Dendritic cell treated with granulocyte-macrophage colony-stimulating factor and Interleukin-4, amounts not matched to agents 40 ng/mL and 50 ng/mL, for 4 days (primary cell): ENCODE results near the gene UBA52.

ENCODE experiments used
- H3K27ac Mint-ChIP-seq: one replicate; pipeline ENCODE4 v1.8.0; 2022; ENCODE audit warnings: mild to moderate bottlenecking, mixed read lengths
- H3K27me3 Mint-ChIP-seq: one replicate; pipeline ENCODE4 v1.8.0; 2022; ENCODE audit warnings: mild to moderate bottlenecking, mixed read lengths
- H3K36me3 Mint-ChIP-seq: one replicate; pipeline ENCODE4 v1.8.0; 2022; ENCODE audit warnings: low read depth, mixed read lengths
- H3K4me1 Mint-ChIP-seq: one replicate; pipeline ENCODE4 v1.8.0; 2022; ENCODE audit warnings: low read depth, mixed read lengths
- H3K4me3 Mint-ChIP-seq: one replicate; pipeline ENCODE4 v1.8.0; 2022; ENCODE audit warnings: mild to moderate bottlenecking, moderate library complexity, mixed read lengths
- H3K9me3 Mint-ChIP-seq: one replicate; pipeline ENCODE4 v1.8.0; 2022; ENCODE audit warnings: mixed read lengths
- intact Hi-C: fragments of 100-400 bp; cut with micrococcal nuclease; formaldehyde crosslinking; loops from one replicate; pipeline ENCODE4 v1.15.0; 2022

The UBA52 gene

DNA sequence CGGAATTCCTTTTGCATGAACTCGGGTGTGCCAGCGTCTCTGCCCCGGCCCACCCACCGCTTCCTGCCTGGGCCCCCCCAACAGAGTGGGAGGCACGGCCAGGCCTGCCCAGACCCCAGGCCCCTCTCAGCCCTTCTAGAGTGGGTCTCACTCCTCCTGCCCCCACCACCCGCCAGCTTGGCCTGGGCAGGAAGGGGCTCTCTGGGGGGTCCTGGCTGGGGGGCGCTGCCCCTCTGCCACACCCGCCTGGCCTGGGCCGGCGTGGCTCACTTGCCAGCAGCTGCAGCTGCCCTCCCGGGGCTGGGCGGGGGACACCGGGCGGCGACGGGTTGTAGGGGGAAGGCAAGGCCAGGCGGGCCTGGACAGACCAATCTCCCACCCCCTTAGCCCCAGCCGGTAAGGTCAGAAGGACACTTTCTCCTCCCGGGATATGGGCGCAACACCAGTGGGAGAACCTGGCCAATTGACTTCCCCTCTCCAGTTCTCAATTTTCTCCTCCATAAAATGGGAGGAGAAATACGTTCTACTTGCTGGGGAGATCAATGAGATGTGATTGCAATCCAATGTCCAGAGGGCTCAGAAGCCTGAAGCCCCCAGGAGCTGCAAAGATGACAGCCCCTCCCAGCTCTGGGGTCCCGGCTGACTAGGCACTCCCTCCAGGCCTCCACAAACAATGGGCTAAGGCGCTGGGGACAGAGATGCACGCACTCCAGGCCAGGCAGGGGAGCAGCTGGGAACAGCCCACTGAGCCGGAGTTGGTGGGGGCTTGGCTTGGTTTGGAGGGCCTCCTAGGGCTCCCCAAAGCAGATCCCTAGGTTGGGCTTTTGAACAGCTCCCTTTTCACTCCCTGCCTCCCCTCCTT lies 32.5 kb downstream of the UBA52 start:
- Mint-ChIP-seq H3K4me3 (no peak overlapping the region), H3K36me3 (no peaks in the 10 kb centered on the region), H3K27me3 (peaks cover 86% of the 10 kb centered on the region), H3K4me1 (peaks cover 15% of the 10 kb centered on the region), H3K27ac (no peak overlapping the region), H3K9me3 (no peaks in the 10 kb centered on the region)
- intact Hi-C loops = no loop called here

- peaks cover 15% of the 10 kb centered on the region for H3K4me1 Mint-ChIP-seq
- no peak overlapping the region for H3K4me3 Mint-ChIP-seq
- intact Hi-C loops = no loop called here
- H3K36me3 Mint-ChIP-seq = no peaks in the 10 kb centered on the region
- no peaks in the 10 kb centered on the region for H3K9me3 Mint-ChIP-seq
- H3K27me3 Mint-ChIP-seq = peaks cover 86% of the 10 kb centered on the region
- no peak overlapping the region for H3K27ac Mint-ChIP-seq
Measured at GRCh38 chr19:18604820-18605159, 33.1 kb downstream of the UBA52 start.

- H3K27me3 Mint-ChIP-seq = peaks cover 86% of the 10 kb centered on the region
- H3K27ac Mint-ChIP-seq = no peak overlapping the region
- H3K4me1 Mint-ChIP-seq = peaks cover 15% of the 10 kb centered on the region
- no peaks in the 10 kb centered on the region for H3K36me3 Mint-ChIP-seq
- H3K4me3 Mint-ChIP-seq = no peak overlapping the region
- no peaks in the 10 kb centered on the region for H3K9me3 Mint-ChIP-seq
- intact Hi-C loops = no loop called here
Measured at GRCh38 chr19:18605196-18605545, 33.5 kb downstream of the UBA52 start.

DNA sequence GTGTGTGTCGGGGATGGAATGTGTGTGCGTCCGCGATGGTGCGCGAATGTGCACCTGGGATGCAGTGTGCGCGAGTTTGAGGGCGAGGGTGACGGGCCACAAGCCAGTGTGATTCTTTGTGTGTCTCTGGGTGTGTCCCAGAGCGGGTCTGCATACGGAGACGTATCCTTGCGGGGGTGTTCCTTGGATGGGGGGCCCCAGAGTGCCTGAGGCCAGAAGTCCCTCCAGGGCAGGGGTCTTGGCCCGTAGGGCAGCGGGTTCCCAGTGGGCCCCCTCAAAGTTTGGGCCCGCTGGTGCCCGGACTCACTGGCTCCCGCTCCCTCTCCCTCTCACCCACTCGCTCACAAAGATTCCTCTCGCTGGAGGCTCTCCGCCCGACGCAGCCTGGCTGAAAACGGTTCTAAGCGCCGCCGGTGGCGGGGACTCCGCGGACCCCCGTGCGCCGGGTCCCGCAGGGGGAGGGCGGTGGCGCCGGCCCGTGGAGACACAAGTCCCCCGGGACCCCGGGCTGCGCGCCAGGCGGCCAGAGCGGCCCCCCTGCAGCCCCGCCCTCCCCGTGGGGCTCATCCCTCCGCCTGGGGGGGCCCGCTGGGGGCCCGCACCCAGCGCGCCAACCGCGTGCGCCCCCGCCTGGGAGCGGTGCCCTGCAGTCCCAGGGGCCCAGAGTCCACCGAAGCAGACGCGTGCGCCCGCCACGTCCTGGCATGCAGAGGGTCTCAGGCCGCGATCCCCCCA lies 34.1 kb downstream of the UBA52 start:
- H3K4me3 Mint-ChIP-seq = no peak overlapping the region
- no peaks in the 10 kb centered on the region for H3K36me3 Mint-ChIP-seq
- intact Hi-C loops = no loop called here
- H3K9me3 Mint-ChIP-seq = no peaks in the 10 kb centered on the region
- H3K27me3 Mint-ChIP-seq = peaks cover 85% of the 10 kb centered on the region
- peaks cover 15% of the 10 kb centered on the region for H3K4me1 Mint-ChIP-seq
- H3K27ac Mint-ChIP-seq = no peak overlapping the region

GRCh38 chr19:18606281-18607225 lies 34.9 kb downstream of the UBA52 start, which contains the start of gene CRLF1:
Gene CRLF1, minus strand, starts transcription at chr19:18606799. Its CDS starts 143 bp downstream, at chr19:18606656.
- Mint-ChIP-seq H3K36me3 (no peaks in the 10 kb centered on the region), H3K9me3 (no peaks in the 10 kb centered on the region), H3K27me3 (peaks cover 83% of the 10 kb centered on the region), H3K4me3 (peak within 1 kb of the TSS; percentile 22), H3K4me1 (peaks cover 20% of the 10 kb centered on the region), H3K27ac (no peak within 1 kb of the TSS)
- intact Hi-C loops = no loop called here

GRCh38 chr19:18607226-18608101 lies 35.8 kb downstream of the UBA52 start:
- Mint-ChIP-seq H3K4me3 (no peak overlapping the region), H3K9me3 (no peaks in the 10 kb centered on the region), H3K27ac (no peak overlapping the region), H3K36me3 (no peaks in the 10 kb centered on the region), H3K4me1 (peaks cover 26% of the 10 kb centered on the region), H3K27me3 (peaks cover 83% of the 10 kb centered on the region)
- intact Hi-C loops = no loop called here

- no peaks in the 10 kb centered on the region for H3K9me3 Mint-ChIP-seq
- H3K27ac Mint-ChIP-seq = no peak overlapping the region
- intact Hi-C loops = no loop called here
- no peak overlapping the region for H3K4me3 Mint-ChIP-seq
- peaks cover 83% of the 10 kb centered on the region for H3K27me3 Mint-ChIP-seq
- H3K4me1 Mint-ChIP-seq = peaks cover 29% of the 10 kb centered on the region
- H3K36me3 Mint-ChIP-seq = no peaks in the 10 kb centered on the region
Measured at GRCh38 chr19:18608102-18608804, 36.6 kb downstream of the UBA52 start.

DNA sequence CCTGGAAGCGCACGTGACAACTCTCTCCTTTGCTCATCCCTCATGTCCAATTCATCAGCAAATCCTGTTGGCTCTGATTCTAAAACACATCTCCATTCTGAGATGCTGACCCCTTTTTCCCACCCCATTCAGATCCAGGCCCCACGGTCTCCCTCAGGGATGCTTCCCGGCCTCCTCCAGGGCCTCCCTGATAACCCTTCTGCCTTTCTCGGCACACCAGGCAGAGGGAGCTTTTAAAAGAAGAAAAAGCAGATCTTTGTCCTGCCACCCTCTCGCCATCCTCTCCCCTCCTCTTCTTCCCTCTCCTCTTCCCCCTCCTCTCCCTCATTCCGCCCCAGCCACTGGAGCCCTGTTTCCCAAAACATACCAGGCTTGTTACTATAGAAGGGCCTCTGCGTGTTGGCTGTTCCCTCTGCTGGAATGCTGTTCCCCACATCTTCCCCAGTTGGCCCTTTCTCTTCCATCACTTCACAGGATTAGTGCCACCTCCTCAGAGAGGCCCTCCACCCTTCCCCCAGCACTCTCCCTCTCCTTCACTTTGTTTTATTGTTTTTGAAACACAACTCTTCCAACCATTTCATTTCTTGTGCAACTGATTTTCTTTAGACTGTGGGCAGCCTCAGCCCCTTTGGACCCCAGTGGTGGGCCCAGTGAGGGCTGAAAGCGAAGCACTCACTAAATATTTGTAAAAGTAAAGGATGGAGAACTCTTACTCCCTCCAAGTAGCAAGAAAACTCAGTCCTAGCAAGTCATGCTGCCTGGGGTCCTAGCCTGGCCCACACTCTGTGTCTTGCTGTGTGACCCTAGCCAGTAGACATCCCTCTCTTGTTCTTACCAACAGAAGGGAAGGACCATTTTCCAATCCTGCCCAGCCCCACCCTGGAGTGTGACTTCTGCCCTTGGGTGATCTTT lies 37.4 kb downstream of the UBA52 start:
- intact Hi-C loops = no loop called here
- Mint-ChIP-seq H3K4me3 (no peak overlapping the region), H3K27ac (no peak overlapping the region), H3K9me3 (no peaks in the 10 kb centered on the region), H3K27me3 (peaks cover 86% of the 10 kb centered on the region), H3K36me3 (no peaks in the 10 kb centered on the region), H3K4me1 (peaks cover 31% of the 10 kb centered on the region)

DNA sequence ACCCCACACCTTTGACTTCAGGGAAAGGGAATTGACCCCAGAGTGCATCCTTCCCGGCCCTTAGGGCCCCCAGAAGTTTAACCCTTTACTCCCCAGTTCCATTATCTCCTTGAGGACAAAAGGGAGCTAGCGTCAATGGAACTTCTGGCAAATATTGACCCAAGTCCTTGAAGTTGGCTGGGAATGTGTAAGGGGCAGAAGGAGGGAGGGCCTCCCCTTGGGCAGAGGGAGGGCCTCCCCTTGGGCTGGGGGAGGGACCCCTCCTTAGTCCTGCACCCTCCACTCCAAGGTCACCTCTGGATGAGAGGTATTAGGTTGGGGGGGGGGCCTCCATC lies 38.0 kb downstream of the UBA52 start:
- Mint-ChIP-seq H3K27ac (no peak overlapping the region), H3K4me1 (peaks cover 31% of the 10 kb centered on the region), H3K4me3 (no peak overlapping the region), H3K27me3 (peaks cover 86% of the 10 kb centered on the region), H3K9me3 (no peaks in the 10 kb centered on the region), H3K36me3 (no peaks in the 10 kb centered on the region)
- intact Hi-C loops = no loop called here

DNA sequence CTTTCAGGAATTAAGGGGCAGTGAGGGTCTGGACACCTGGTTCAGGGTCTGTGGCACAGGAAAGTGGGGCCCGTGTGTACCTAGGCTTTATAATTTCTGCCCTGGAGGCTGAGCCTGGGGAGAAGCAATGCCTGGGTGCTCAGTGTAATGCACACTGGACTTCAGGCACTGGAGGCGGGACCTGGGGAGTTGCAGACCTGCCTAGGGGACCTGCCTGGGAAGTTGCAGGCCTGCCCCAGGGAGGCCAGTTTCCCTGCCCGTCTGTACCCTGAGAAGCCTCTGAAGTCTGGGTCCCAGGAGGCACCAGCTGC lies 38.5 kb downstream of the UBA52 start:
- Mint-ChIP-seq H3K27ac (no peak overlapping the region), H3K4me3 (no peak overlapping the region), H3K9me3 (no peaks in the 10 kb centered on the region), H3K4me1 (peaks cover 31% of the 10 kb centered on the region), H3K36me3 (no peaks in the 10 kb centered on the region), H3K27me3 (peaks cover 86% of the 10 kb centered on the region)
- intact Hi-C loops = no loop called here

GRCh38 chr19:18610556-18611326 lies 39.1 kb downstream of the UBA52 start:
- Mint-ChIP-seq H3K36me3 (no peaks in the 10 kb centered on the region), H3K27ac (no peak overlapping the region), H3K9me3 (no peaks in the 10 kb centered on the region), H3K27me3 (peaks cover 86% of the 10 kb centered on the region), H3K4me3 (no peak overlapping the region), H3K4me1 (peaks cover 31% of the 10 kb centered on the region)
- intact Hi-C loops = no loop called here
